Keratinocyte (primary cell): Measurements from ENCODE around the gene UQCRC1. TPM values are rescaled to one million over a fixed set of nuclear protein-coding genes. Genes with fewer than 3 reads are reported as not detected.

Experiments used
- DNase-seq: peaks from one replicate; pipeline ENCODE4 v3.0.0-alpha.2; 2011; ENCODE audit warnings: low read depth, missing footprints, low spot score
- FAIRE-seq: peaks from 2 replicates; lab custom pipeline; 2011; peaks lifted over from hg19 to GRCh38; lab: Jason Lieb, UNC
- H2AFZ ChIP-seq: 2 replicates; pipeline ENCODE4 v1.6.0; 2012; ENCODE audit warnings: low read length, control low read depth, inconsistent platforms; ENCODE audit not compliant: control insufficient read depth
- H3K27ac ChIP-seq: 2 replicates; pipeline ENCODE4 v1.5.1; 2011; ENCODE audit warnings: low read length; ENCODE audit not compliant: control insufficient read depth, insufficient read depth
- H3K27me3 ChIP-seq: 3 replicates; pipeline ENCODE4 v1.6.0; 2011; ENCODE audit warnings: low read length; ENCODE audit not compliant: control insufficient read depth, insufficient read depth; ENCODE audit errors: extremely low read depth
- H3K36me3 ChIP-seq, 2 experiments: 2 replicates in 1 of 2; 3 replicates in 1 of 2; pipeline ENCODE4 v1.5.1; 2011; ENCODE audit warnings: low read length in 2 of 2, mild to moderate bottlenecking in 1 of 2; ENCODE audit not compliant: control insufficient read depth in 2 of 2, insufficient read depth in 2 of 2; ENCODE audit errors: extremely low read depth in 1 of 2
- H3K4me1 ChIP-seq: 3 replicates; pipeline ENCODE4 v1.5.1; 2011; ENCODE audit warnings: low read length; ENCODE audit not compliant: control insufficient read depth, insufficient read depth; ENCODE audit errors: extremely low read depth
- H3K4me2 ChIP-seq: 3 replicates; pipeline ENCODE4 v1.6.0; 2011; ENCODE audit warnings: low read depth, low read length; ENCODE audit not compliant: control insufficient read depth, insufficient read depth; ENCODE audit errors: extremely low read depth
- H3K4me3 ChIP-seq, 3 experiments: fragments of 200-600 bp in 1 of 3; sonication (generic) in 1 of 3; 2 replicates in 2 of 3; 3 replicates in 1 of 3; pipeline ENCODE4 v1.5.1; 2011 to 2016; ENCODE audit warnings: low read length in 3 of 3, mild to moderate bottlenecking in 3 of 3, control low read depth in 2 of 3, inconsistent platforms in 1 of 3, low read depth in 1 of 3, mixed read lengths in 1 of 3, mixed run types in 1 of 3, moderate library complexity in 1 of 3; ENCODE audit not compliant: control insufficient read depth in 2 of 3, insufficient read depth in 2 of 3; ENCODE audit errors: extremely low read depth in 1 of 3
- H3K79me2 ChIP-seq: 2 replicates; pipeline ENCODE4 v1.6.0; 2012; ENCODE audit warnings: low read length; ENCODE audit not compliant: control insufficient read depth, insufficient read depth
- H3K9ac ChIP-seq: 3 replicates; pipeline ENCODE4 v1.6.0; 2011; ENCODE audit warnings: low read length; ENCODE audit not compliant: control insufficient read depth, insufficient read depth; ENCODE audit errors: extremely low read depth
- H3K9me1 ChIP-seq: 3 replicates; pipeline ENCODE4 v1.6.0; 2011; ENCODE audit warnings: low read length; ENCODE audit not compliant: control insufficient read depth, insufficient read depth; ENCODE audit errors: extremely low read depth
- H3K9me3 ChIP-seq: 2 replicates; pipeline ENCODE4 v1.5.1; 2012; ENCODE audit warnings: low read depth, low read length; ENCODE audit not compliant: control insufficient read depth
- H4K20me1 ChIP-seq: 3 replicates; pipeline ENCODE4 v1.6.0; 2011; ENCODE audit warnings: low read length; ENCODE audit not compliant: control insufficient read depth, insufficient read depth; ENCODE audit errors: extremely low read depth
- EZH2 ChIP-seq: IDR thresholded peaks from one replicate; pipeline ENCODE4 v1.6.1; 2012; ENCODE audit warnings: inconsistent platforms, mild to moderate bottlenecking, low read length, moderate library complexity
- dilution Hi-C: fragments of 300-500 bp; cut with MboI; formaldehyde crosslinking; loops from one replicate; pipeline ENCODE4 v1.7.0; 2020; ENCODE audit warnings: low sequenced_read_pairs; ENCODE audit not compliant: extremely low pct_ligation_motif_present
- polyA minus RNA-seq, 3 experiments: library from RNA; depleted of rRNA, polyadenylated mRNA; stranded (reverse); fragments of >200 nt; gene quantifications; 1 replicate in 1 of 3; 2 replicates in 1 of 3; 3 replicates in 1 of 3; pipeline ENCODE4 v1.2.3, GENCODE V29; 2011
- polyA plus RNA-seq, 5 experiments: library from polyadenylated mRNA; depleted of rRNA in 3 of 5; stranded (reverse) in 3 of 5; stranded (forward) in 1 of 5; unstranded in 1 of 5; fragments of >200 nt; gene quantifications; 1 replicate in 1 of 5; 2 replicates in 3 of 5; 3 replicates in 1 of 5; pipeline versions ENCODE4 v1.2.1 to v1.2.3, GENCODE V29; 2011 to 2012; ENCODE audit warnings: missing spikeins in 2 of 5, low read depth in 1 of 5, low replicate concordance in 1 of 5
- TF ChIP-seq, protein P1 (sequence below), 3 experiments: IDR thresholded peaks in 1 of 3; conservative IDR thresholded peaks in 1 of 3; optimal IDR thresholded peaks in 1 of 3; 2 replicates in 2 of 3; 3 replicates in 1 of 3; pipeline versions ENCODE3 to v1.5.1; 2011; ENCODE audit warnings: low read length in 3 of 3, mild to moderate bottlenecking in 3 of 3, moderate library complexity in 2 of 3, control low read depth in 1 of 3, inconsistent platforms in 1 of 3; ENCODE audit not compliant: insufficient read depth in 2 of 3; ENCODE audit errors: extremely low read depth in 1 of 3

Gene UQCRC1
- polyA plus RNA-seq (417 to 473 TPM (median 440 TPM) in 3 replicates), polyA minus RNA-seq (852 to 1,082 TPM (median 1,028 TPM) in 3 replicates)
- 116 TPM for polyA plus RNA-seq (2011; ENCODE audit: low read depth)
- 435 and 457 TPM in 2 replicates for polyA plus RNA-seq (2011; cell fraction: cytosol; rRNA removed)
- 347 and 457 TPM in 2 replicates for polyA plus RNA-seq (2011; cell fraction: nucleus; rRNA removed)
- 227 and 358 TPM in 2 replicates for polyA plus RNA-seq (2012; ENCODE audit: low replicate concordance)
- 505 TPM for polyA minus RNA-seq (2011; cell fraction: cytosol; rRNA and poly(A)+ RNA removed)
- 208 and 270 TPM in 2 replicates for polyA minus RNA-seq (2011; cell fraction: nucleus; rRNA and poly(A)+ RNA removed)

DNA sequence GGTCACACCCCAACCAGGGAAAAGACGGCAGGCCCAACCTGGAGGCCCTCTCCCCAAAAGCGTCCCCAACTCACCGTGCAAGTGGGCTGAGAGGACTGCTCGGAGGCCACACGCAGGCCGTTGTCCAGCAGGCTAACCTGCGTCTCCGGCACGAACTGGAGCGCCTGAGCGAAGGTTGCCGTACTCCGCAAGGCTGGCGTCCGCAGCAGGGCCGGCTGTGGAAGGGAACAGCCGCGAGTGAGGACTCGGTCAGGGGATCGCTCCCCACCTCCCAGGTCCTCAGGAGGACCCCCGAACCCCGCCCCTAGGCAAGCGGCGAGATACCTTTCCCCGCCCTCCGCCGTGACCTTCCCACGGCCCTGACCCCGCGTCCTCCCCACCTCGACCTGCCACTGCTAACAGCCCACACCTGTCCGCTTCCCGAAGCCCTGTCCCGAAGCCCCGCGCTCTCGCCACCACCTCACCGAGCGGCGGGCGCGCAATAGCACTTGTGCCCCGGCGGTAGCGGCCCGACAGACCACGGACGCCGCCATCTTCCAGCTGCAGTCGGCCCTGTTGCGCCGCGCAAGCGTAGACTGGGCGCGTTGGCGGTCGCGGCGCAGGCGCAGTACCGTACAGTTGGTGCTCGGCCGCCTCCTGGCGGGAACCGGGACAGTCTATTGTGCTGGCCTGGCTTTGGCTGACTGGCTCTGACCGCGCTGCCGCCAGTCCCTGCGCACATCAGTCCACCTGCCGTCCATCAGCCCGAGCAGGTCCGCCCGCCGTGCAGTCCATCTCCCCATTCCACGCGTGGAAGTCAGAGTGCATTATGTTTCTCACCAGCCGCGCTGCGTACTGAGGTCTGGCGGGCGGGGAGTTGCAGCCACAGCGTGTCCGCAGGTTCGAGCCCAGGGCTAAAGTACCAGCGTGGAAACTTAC lies at the start of gene UQCRC1:
UQCRC1 (minus strand) TSS at position 559 of the 918 bp plus-strand sequence; CDS start at position 533, 26 bp downstream.
- Histone ChIP-seq H3K4me3 (peak within 1 kb of the TSS; percentile 86 to 95 (median 91)), H3K9ac (peak within 1 kb of the TSS; percentile 95), H2AFZ (peak within 1 kb of the TSS; percentile 96), H3K9me1 (peaks cover 2% of the 10 kb centered on the region), H4K20me1 (no peaks in the 10 kb centered on the region), H3K4me1 (peaks cover 19% of the 10 kb centered on the region), H3K36me3 (peaks cover 14 to 29% of the 10 kb centered on the region in 2 experiments), H3K9me3 (no peaks in the 10 kb centered on the region), H3K27ac (peak within 1 kb of the TSS; percentile 82), H3K4me2 (peak within 1 kb of the TSS; percentile 86), H3K79me2 (peaks cover 28% of the 10 kb centered on the region), H3K27me3 (no peaks in the 10 kb centered on the region)
- FAIRE-seq (peak; percentile 61), DNase-seq (no peak)
- TF ChIP-seq EZH2, result no peak
- TF ChIP-seq, protein P1, sequence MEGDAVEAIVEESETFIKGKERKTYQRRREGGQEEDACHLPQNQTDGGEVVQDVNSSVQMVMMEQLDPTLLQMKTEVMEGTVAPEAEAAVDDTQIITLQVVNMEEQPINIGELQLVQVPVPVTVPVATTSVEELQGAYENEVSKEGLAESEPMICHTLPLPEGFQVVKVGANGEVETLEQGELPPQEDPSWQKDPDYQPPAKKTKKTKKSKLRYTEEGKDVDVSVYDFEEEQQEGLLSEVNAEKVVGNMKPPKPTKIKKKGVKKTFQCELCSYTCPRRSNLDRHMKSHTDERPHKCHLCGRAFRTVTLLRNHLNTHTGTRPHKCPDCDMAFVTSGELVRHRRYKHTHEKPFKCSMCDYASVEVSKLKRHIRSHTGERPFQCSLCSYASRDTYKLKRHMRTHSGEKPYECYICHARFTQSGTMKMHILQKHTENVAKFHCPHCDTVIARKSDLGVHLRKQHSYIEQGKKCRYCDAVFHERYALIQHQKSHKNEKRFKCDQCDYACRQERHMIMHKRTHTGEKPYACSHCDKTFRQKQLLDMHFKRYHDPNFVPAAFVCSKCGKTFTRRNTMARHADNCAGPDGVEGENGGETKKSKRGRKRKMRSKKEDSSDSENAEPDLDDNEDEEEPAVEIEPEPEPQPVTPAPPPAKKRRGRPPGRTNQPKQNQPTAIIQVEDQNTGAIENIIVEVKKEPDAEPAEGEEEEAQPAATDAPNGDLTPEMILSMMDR (optimal IDR thresholded peaks at IDR 0.05 in 1 of 3, IDR thresholded peaks at IDR 0.05 in 1 of 3, conservative IDR thresholded peaks at IDR 0.05 in 1 of 3; ENCODE audit: extremely low read depth in 1 of 3, insufficient read depth in 2 of 3, low read length in 3 of 3), result peak in 2 of 3 experiments; percentile 51 to 86
- dilution Hi-C loops, result no loop called here

DNA sequence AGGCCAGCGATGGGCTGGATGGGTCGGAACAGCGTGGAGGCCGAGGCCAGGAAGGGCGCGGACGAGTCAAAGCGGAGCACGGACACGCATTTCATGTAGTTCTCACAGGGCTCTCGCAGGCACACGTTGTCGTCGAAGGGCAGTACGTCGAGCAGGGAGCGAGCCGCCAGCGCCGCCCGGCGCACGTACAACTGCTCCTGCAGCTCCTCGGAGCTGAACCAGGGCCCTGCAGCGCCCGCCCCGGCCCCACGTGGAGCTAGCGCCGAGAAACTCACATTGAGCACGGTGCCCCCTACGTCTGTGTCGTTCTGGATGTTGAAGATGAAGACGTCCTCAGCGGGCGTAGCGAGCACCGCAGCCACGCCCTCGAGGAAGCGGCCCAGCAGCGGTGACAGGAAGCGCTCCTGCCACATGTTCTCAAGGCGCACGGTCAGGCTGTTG lies 47.4 kb upstream of the UQCRC1 start:
- Histone ChIP-seq H4K20me1 (no peaks in the 10 kb centered on the region), H3K27me3 (peaks cover 15% of the 10 kb centered on the region), H3K79me2 (no peaks in the 10 kb centered on the region), H3K4me1 (peaks cover 4% of the 10 kb centered on the region), H3K36me3 (no peaks in the 10 kb centered on the region), H3K27ac (no peak overlapping the region), H3K9me3 (no peaks in the 10 kb centered on the region), H3K9ac (no peak overlapping the region), H2AFZ (peak overlapping the region; percentile 48), H3K9me1 (no peaks in the 10 kb centered on the region), H3K4me2 (peak overlapping the region; percentile 67), H3K4me3 (peak overlapping the region in 2 of 3 experiments; percentile 32 to 60)
- TF ChIP-seq EZH2, result no peak
- FAIRE-seq (no peak), DNase-seq (no peak)
- dilution Hi-C loops, result no loop called here
